NOMO-1 treated with dmso at 0.1 percent for 144 hours (cell line): ENCODE results near the gene NTMT2.
"Not testable (repeated sequence)": the region's sequence is repeated elsewhere in the genome, so short reads cannot be mapped to it uniquely, and the experiment has no call there.

Experiments used
- DNase-seq: peaks from one replicate; lab custom pipeline; 2025; ENCODE audit not compliant: unreplicated experiment; lab: John Stamatoyannopoulos, UW

NTMT2 gene

GRCh38 chr1:170156594-170156993, 10.8 kb downstream of the NTMT2 start:
- DNase-seq, result no peak

- no peak for DNase-seq
These were observed 12.1 kb downstream of the NTMT2 start for GRCh38 chr1:170157820-170158219.

GRCh38 chr1:170162459-170163246, 16.9 kb downstream of the NTMT2 start:
- no peak for DNase-seq

GRCh38 chr1:170164103-170164763, 18.5 kb downstream of the NTMT2 start:
- no peak for DNase-seq

- DNase-seq, result no peak
These were observed 20.9 kb downstream of the NTMT2 start for GRCh38 chr1:170166518-170167180.

GRCh38 chr1:170168265-170168664, 22.5 kb downstream of the NTMT2 start:
- no peak for DNase-seq

- not testable (repeated sequence) for DNase-seq
These were observed 24.8 kb downstream of the NTMT2 start for GRCh38 chr1:170170513-170170912.

- no peak for DNase-seq
These were observed 28.6 kb downstream of the NTMT2 start for GRCh38 chr1:170174395-170174794.

- no peak for DNase-seq
These were observed 29.3 kb downstream of the NTMT2 start for GRCh38 chr1:170175041-170175440.

GRCh38 chr1:170175484-170175883, 29.7 kb downstream of the NTMT2 start:
- no peak for DNase-seq

GRCh38 chr1:170176772-170177171, 31.0 kb downstream of the NTMT2 start:
- no peak for DNase-seq

GRCh38 chr1:170182442-170182841, 36.7 kb downstream of the NTMT2 start:
- DNase-seq, result no peak

- DNase-seq, result no peak
These were observed 46.8 kb downstream of the NTMT2 start for GRCh38 chr1:170192546-170192945.

- DNase-seq, result no peak
These were observed 48.7 kb downstream of the NTMT2 start for GRCh38 chr1:170194451-170194850.

GRCh38 chr1:170196490-170197236, 50.9 kb downstream of the NTMT2 start:
- no peak for DNase-seq

- DNase-seq, result no peak
These were observed 52.3 kb downstream of the NTMT2 start for GRCh38 chr1:170198090-170198489.

GRCh38 chr1:170198584-170198983, 52.8 kb downstream of the NTMT2 start:
- no peak for DNase-seq

GRCh38 chr1:170200161-170200560, 54.4 kb downstream of the NTMT2 start:
- DNase-seq, result no peak

GRCh38 chr1:170200621-170201397, 55.0 kb downstream of the NTMT2 start:
- DNase-seq, result no peak

GRCh38 chr1:170203693-170204092, 57.9 kb downstream of the NTMT2 start:
- no peak for DNase-seq

- no peak for DNase-seq
These were observed 58.4 kb downstream of the NTMT2 start for GRCh38 chr1:170204121-170204520.
